Natural killer cell (primary cell): ENCODE results near the gene ARMC9. TPM values are rescaled to one million over a fixed set of nuclear protein-coding genes. Genes with fewer than 3 reads are reported as not detected.
A peak's percentile ranks its signal among the peaks of the same experiment; 100 is the strongest.

ENCODE experiments used
- ATAC-seq, 3 donors: fragments of 150-1000 bp in 2 of 3; fragments of 200-7000 bp in 1 of 3; cut with Tn5 transposase; 1 replicate in 1 of 3; 2 replicates in 2 of 3; pipeline ENCODE4 v1.10.0; 2021; ENCODE audit warnings: mild to moderate bottlenecking in 2 of 3, moderate library complexity in 2 of 3
- DNase-seq, 2 donors: peaks; one replicate each; pipeline versions ENCODE4 v3.0.0 to v3.0.0-alpha.2; 2013 to 2021; ENCODE audit warnings: mixed read lengths in 1 of 2
- H3K27ac ChIP-seq: one replicate; pipeline ENCODE4 v1.5.1; 2013; ENCODE audit warnings: mild to moderate bottlenecking, low read length
- H3K27me3 ChIP-seq: one replicate; pipeline ENCODE4 v1.6.1; 2013; ENCODE audit warnings: low read length; ENCODE audit not compliant: control insufficient read depth, insufficient read depth
- H3K36me3 ChIP-seq: one replicate; pipeline ENCODE4 v1.6.1; 2013; ENCODE audit warnings: low read length; ENCODE audit not compliant: control insufficient read depth, insufficient read depth
- H3K4me1 ChIP-seq: one replicate; pipeline ENCODE4 v1.6.1; 2013; ENCODE audit warnings: low read length; ENCODE audit not compliant: control insufficient read depth, insufficient read depth
- H3K4me3 ChIP-seq: one replicate; pipeline ENCODE4 v1.5.1; 2013; ENCODE audit warnings: low read length
- H3K9me3 ChIP-seq: one replicate; pipeline ENCODE4 v1.6.1; 2013; ENCODE audit warnings: low read length; ENCODE audit not compliant: control insufficient read depth, insufficient read depth
- H3K27ac Mint-ChIP-seq, 2 donors: one replicate each; pipeline ENCODE4 v1.8.0; 2022; ENCODE audit warnings: mild to moderate bottlenecking in 2 of 2, mixed read lengths in 2 of 2, moderate library complexity in 1 of 2
- H3K27me3 Mint-ChIP-seq, 2 donors: one replicate each; pipeline ENCODE4 v1.8.0; 2022; ENCODE audit warnings: low read depth in 2 of 2, mixed read lengths in 2 of 2
- H3K36me3 Mint-ChIP-seq: one replicate; pipeline ENCODE4 v1.8.0; 2022; ENCODE audit warnings: mixed read lengths
- H3K4me1 Mint-ChIP-seq, 2 donors: one replicate each; pipeline ENCODE4 v1.8.0; 2022; ENCODE audit warnings: mixed read lengths in 2 of 2
- H3K4me3 Mint-ChIP-seq: one replicate; pipeline ENCODE4 v1.8.0; 2022; ENCODE audit warnings: mild to moderate bottlenecking, moderate library complexity, mixed read lengths
- H3K9me3 Mint-ChIP-seq, 2 donors: one replicate each; pipeline ENCODE4 v1.8.0; 2022; ENCODE audit warnings: mixed read lengths in 2 of 2
- WGBS: methylation state at CpG from one replicate; pipeline ENCODE4 v1.1.7; 2013; ENCODE audit warnings: missing lambda C conversion rate; ENCODE audit not compliant: insufficient coverage; 5-methylcytosine and 5-hydroxymethylcytosine counted together
- intact Hi-C: fragments of 100-400 bp; cut with micrococcal nuclease; formaldehyde crosslinking; loops from one replicate; pipeline ENCODE4 v1.14.2; 2022
- total RNA-seq, 4 donors: library from RNA; stranded (reverse); fragments of 120-200 nt in 1 of 4; gene quantifications; one replicate each; pipeline versions ENCODE4 v1.2.3 to v1.2.4, GENCODE V29; 2013 to 2022
- TF ChIP-seq, protein P1 (sequence below): fragments of 200-600 bp; IDR thresholded peaks from one replicate; pipeline ENCODE4 v1.8.0; 2022; ENCODE audit warnings: antibody characterized with exemption

Gene ARMC9
- total RNA-seq, 3 donors from 2014 or later (not counting 1 experiment from before 2014, with no cell fraction given) = 1.2 to 2.3 (median 2.0) TPM

DNA sequence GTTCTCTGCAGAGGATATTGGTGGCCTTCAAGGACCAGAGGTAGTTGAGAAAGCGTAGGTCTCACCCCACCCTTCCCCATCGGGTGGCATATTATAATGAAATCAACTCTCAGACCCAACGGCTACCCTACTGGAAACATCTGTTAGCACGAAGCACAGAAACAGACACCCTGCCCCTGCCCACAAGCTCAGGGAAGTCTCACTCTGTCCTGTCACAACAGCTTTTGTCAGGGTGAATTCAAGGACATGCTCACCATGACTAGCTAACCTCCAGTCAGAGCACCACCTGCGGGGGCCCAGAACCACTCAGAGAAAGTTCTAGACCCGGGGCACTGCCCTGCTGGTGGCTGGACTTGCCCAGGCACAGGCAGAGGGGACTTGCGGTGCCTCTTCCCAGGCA is 193.6 kb downstream of the ARMC9 start:
- H3K4me3 Mint-ChIP-seq = peak overlapping the region; percentile 89
- no peaks in the 10 kb centered on the region for H3K27me3 Mint-ChIP-seq
- Histone ChIP-seq H3K4me1 (peaks cover 93% of the 10 kb centered on the region), H3K9me3 (no peaks in the 10 kb centered on the region), H3K4me3 (no peak overlapping the region), H3K27ac (peak overlapping the region; percentile 99), H3K36me3 (no peaks in the 10 kb centered on the region), H3K27me3 (no peaks in the 10 kb centered on the region)
- H3K4me1 Mint-ChIP-seq = peaks cover 71 to 81% of the 10 kb centered on the region in 2 donors
- intact Hi-C loops = loop anchor here (1.0 to 5.0 kb wide), 4 partner anchors 8 to 315 kb away; partner anchors contain the start of genes NCL and PTMA
- ATAC-seq = peak; percentile 51 to 70 (median 61)
- TF ChIP-seq, protein P1, sequence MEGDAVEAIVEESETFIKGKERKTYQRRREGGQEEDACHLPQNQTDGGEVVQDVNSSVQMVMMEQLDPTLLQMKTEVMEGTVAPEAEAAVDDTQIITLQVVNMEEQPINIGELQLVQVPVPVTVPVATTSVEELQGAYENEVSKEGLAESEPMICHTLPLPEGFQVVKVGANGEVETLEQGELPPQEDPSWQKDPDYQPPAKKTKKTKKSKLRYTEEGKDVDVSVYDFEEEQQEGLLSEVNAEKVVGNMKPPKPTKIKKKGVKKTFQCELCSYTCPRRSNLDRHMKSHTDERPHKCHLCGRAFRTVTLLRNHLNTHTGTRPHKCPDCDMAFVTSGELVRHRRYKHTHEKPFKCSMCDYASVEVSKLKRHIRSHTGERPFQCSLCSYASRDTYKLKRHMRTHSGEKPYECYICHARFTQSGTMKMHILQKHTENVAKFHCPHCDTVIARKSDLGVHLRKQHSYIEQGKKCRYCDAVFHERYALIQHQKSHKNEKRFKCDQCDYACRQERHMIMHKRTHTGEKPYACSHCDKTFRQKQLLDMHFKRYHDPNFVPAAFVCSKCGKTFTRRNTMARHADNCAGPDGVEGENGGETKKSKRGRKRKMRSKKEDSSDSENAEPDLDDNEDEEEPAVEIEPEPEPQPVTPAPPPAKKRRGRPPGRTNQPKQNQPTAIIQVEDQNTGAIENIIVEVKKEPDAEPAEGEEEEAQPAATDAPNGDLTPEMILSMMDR = no peak
- 24% methylated on average over 7 of the region's 7 CpGs for WGBS
- no peaks in the 10 kb centered on the region for H3K9me3 Mint-ChIP-seq
- H3K27ac Mint-ChIP-seq = peak overlapping the region; percentile 99 to 100
- no peaks in the 10 kb centered on the region for H3K36me3 Mint-ChIP-seq
- peak in 1 of 2 donors; percentile 64 for DNase-seq

DNA sequence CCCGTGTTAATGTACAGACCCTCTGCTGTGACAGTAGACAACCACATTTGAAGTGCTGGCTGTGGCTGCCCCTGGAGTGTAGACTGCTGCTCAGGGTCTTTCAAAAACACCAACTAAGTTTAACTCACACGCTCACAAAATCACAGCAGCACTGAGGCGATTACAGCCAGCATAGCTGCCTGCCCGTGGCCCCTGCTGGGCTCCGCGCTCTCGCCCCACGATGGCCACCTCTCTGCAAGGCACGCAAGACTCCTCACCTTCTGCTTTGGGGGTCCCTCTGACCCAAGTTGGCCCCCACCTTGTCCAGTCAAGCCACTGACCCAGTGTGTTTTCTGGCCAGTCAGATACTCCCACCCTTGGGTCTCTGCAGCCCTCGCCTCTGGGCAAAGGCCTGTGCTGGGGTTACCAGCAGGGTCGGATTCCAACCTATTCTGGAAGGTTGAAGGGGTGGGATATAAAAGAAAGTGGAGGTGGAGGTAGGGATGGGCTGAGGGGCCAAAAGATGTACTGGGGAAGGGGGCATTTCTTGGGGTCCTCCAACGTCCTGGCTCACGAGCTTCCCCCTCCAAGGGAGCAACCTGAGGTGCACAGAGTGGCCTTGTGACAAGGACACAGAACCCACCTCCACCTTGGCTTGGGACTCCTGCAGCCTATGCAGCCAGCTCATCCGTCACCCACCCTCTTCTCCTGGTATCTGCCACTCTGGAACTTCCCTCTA is 194.2 kb downstream of the ARMC9 start:
- Histone ChIP-seq H3K4me1 (peaks cover 93% of the 10 kb centered on the region), H3K9me3 (no peaks in the 10 kb centered on the region), H3K27me3 (no peaks in the 10 kb centered on the region), H3K4me3 (no peak overlapping the region), H3K27ac (peak overlapping the region; percentile 99), H3K36me3 (no peaks in the 10 kb centered on the region)
- TF ChIP-seq, protein P1 = no peak
- Mint-ChIP-seq H3K27me3 (no peaks in the 10 kb centered on the region), H3K4me1 (peaks cover 74 to 81% of the 10 kb centered on the region in 2 donors), H3K4me3 (peak overlapping the region; percentile 97), H3K36me3 (no peaks in the 10 kb centered on the region), H3K9me3 (no peaks in the 10 kb centered on the region), H3K27ac (peak overlapping the region; percentile 99 to 100)
- intact Hi-C loops = loop anchor here (1.0 to 5.0 kb wide), 5 partner anchors 8 to 315 kb away; partner anchors contain the start of genes NCL and PTMA
- no peak for ATAC-seq
- DNase-seq = no peak
- WGBS = 88% methylated on average over 14 of the region's 14 CpGs

DNA sequence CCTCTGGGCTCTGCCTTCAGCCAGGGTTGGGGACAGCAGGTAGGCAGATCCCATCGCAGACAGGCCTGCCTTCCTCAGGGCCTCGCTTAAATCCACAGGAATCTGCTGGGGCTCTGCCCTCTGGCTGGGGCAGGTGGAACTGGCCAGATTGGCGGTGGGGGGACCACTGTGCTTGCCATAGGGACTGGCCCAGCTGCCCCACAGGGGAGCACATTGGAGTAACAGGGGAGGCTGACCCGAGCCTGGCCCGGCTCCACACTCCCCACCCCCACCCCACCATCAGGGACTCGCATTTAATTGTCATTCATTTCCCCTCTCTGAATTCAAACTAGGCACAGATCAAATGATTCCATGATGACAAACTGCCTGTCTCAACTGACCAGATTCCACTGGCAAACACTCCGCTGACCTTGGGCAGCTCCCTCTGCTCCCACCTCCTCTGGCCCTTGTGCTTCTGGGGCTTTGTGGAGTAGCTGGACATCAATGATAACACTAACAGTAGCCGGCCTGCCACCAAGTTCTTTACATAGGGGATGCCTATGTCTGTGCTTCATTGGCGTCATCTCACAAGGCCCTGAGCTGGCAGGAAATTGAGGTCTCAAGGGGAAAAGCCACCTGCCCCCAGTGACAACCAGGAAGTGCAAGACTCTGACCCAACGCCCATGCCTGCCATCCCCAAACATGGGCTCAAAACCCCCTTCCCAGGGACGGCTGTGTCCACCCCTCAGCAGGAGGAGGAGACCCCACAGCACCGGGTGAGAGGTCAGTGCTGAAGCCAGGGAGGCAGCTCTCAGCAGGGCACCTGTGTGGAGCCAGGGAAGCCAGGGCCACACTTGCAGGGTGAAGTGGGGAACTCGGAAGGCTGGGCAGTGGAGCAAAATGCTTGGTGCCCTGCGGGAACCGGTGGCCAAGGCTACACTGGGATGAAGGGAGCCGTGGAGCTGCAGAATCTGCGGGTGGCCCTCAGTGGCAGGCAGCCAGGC is 195.0 kb downstream of the ARMC9 start:
- TF ChIP-seq, protein P1 = no peak
- Histone ChIP-seq H3K9me3 (no peaks in the 10 kb centered on the region), H3K4me1 (peaks cover 89% of the 10 kb centered on the region), H3K27ac (peak overlapping the region; percentile 99), H3K4me3 (peak overlapping the region; percentile 56), H3K27me3 (no peaks in the 10 kb centered on the region), H3K36me3 (no peaks in the 10 kb centered on the region)
- Mint-ChIP-seq H3K9me3 (no peaks in the 10 kb centered on the region), H3K27ac (peak overlapping the region; percentile 99 to 100), H3K27me3 (no peaks in the 10 kb centered on the region), H3K36me3 (no peaks in the 10 kb centered on the region), H3K4me1 (peaks cover 69 to 82% of the 10 kb centered on the region in 2 donors), H3K4me3 (peak overlapping the region; percentile 97)
- intact Hi-C loops = loop anchor here (1.0 to 5.0 kb wide), 3 partner anchors 33 to 314 kb away; partner anchors contain the start of genes NCL and PTMA
- ATAC-seq (peak; percentile 43 to 69 (median 63)), DNase-seq (peak; percentile 66 to 78)
- 36% methylated on average over 17 of the region's 17 CpGs for WGBS
